Colonic mucosa (tissue), 4 donors: ENCODE measurements around the gene INTS14. TPM values are rescaled to one million over a fixed set of nuclear protein-coding genes. Genes with fewer than 3 reads are reported as not detected.

Source experiments
- DNase-seq: peaks from one replicate; pipeline ENCODE4 v3.0.0-alpha.2; 2020
- H3K27ac ChIP-seq: fragments of 200-600 bp; one replicate; pipeline ENCODE4 v1.8.0; 2021
- H3K27me3 ChIP-seq: fragments of 200-600 bp; one replicate; pipeline ENCODE4 v1.8.0; 2021
- H3K36me3 ChIP-seq: fragments of 200-600 bp; one replicate; pipeline ENCODE4 v1.8.0; 2021
- H3K4me1 ChIP-seq: fragments of 200-600 bp; one replicate; pipeline ENCODE4 v1.8.0; 2021; ENCODE audit warnings: mild to moderate bottlenecking
- H3K4me3 ChIP-seq: fragments of 200-600 bp; one replicate; pipeline ENCODE4 v1.8.0; 2021
- H3K9ac ChIP-seq, 2 donors: one replicate each; pipeline ENCODE4 v1.7.0; 2013; ENCODE audit warnings: control low read depth in 2 of 2, low read depth in 2 of 2, low read length in 2 of 2
- H3K9me3 ChIP-seq: fragments of 200-600 bp; one replicate; pipeline ENCODE4 v1.8.0; 2021
- CTCF ChIP-seq: fragments of 200-600 bp; IDR thresholded peaks from one replicate; pipeline ENCODE4 v1.8.0; 2022; ENCODE audit warnings: antibody characterized with exemption, mild to moderate bottlenecking
- intact Hi-C: fragments of 100-400 bp; cut with DNase I; formaldehyde crosslinking; loops from one replicate; pipeline ENCODE4 v1.14.1; 2022
- total RNA-seq, 2 donors: library from RNA; stranded (reverse); fragmentation: NEBNext Ultra II Directional in 1 of 2; extraction: Animal tissue kit (Norgen Biotek cat#: 25700) in 1 of 2; gene quantifications; one replicate each; pipeline ENCODE4 v1.2.1, GENCODE V29; 2021
- donor health status: healthy.
- donor health status: DM: no; HTN: no; CAD: no.
- donor health status: DM: no; HTN: no; CAD: no.

INTS14 gene
- total RNA-seq, 2 donors from 2014 or later: 37.2 to 41.1 TPM

DNA sequence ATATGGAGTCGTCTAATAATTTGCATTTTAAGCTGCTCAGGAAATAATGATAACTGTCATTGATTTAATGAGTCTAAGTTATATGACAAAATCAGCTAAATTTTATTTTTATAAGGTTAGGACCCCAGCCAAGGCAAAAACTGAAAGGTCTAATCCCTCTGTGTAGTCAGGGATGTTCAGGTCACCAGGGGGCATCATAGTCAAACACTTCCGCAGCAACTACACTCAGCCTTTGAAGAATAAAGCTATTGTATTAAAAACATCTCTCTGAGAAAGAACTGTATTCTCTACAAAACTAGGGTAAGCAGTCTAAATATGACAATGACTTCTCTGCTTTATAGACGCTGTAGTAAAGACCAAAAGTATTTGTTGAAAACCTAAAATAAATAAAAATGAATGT lies 15.0 kb downstream of the INTS14 start:
- Histone ChIP-seq H3K4me1 (no peaks in the 10 kb centered on the region), H3K27me3 (no peaks in the 10 kb centered on the region), H3K9ac (no peak overlapping the region), H3K36me3 (peaks cover 28% of the 10 kb centered on the region), H3K4me3 (no peak overlapping the region), H3K27ac (no peak overlapping the region), H3K9me3 (no peaks in the 10 kb centered on the region)
- intact Hi-C loops: no loop called here
- no peak for DNase-seq
- TF ChIP-seq CTCF: no peak

GRCh38 chr15:65587094-65587493 lies 23.8 kb downstream of the INTS14 start:
- DNase-seq: no peak
- Histone ChIP-seq H3K27me3 (no peaks in the 10 kb centered on the region), H3K9me3 (no peaks in the 10 kb centered on the region), H3K4me1 (no peaks in the 10 kb centered on the region), H3K36me3 (no peaks in the 10 kb centered on the region), H3K4me3 (no peak overlapping the region), H3K27ac (no peak overlapping the region), H3K9ac (no peak overlapping the region)
- TF ChIP-seq CTCF: no peak
- intact Hi-C loops: no loop called here

DNA sequence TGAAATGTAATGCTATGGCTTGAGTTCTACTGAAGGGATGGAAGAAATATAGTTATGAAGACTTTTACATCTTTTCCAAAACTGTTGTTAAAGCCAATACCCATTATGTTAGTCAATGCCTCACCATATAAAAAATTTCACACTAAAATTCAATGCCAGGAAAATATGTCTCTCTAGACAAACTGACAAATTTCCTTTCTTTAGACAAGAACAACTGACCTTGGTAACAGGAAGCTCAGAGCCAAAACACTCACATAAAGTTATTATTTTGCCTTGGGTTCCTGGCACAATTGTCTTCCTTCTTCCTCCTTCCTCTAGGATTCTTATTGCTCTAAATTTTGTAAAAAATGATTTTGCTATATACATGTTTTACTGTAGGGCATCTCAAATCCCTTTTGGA lies 26.7 kb downstream of the INTS14 start:
- no peaks in the 10 kb centered on the region for H3K4me1 ChIP-seq
- H3K27ac ChIP-seq: no peak overlapping the region
- no peak overlapping the region for H3K9ac ChIP-seq
- no peaks in the 10 kb centered on the region for H3K9me3 ChIP-seq
- TF ChIP-seq CTCF: no peak
- H3K27me3 ChIP-seq: no peaks in the 10 kb centered on the region
- no peak overlapping the region for H3K4me3 ChIP-seq
- no peak for DNase-seq
- H3K36me3 ChIP-seq: no peaks in the 10 kb centered on the region
- intact Hi-C loops: no loop called here

DNA sequence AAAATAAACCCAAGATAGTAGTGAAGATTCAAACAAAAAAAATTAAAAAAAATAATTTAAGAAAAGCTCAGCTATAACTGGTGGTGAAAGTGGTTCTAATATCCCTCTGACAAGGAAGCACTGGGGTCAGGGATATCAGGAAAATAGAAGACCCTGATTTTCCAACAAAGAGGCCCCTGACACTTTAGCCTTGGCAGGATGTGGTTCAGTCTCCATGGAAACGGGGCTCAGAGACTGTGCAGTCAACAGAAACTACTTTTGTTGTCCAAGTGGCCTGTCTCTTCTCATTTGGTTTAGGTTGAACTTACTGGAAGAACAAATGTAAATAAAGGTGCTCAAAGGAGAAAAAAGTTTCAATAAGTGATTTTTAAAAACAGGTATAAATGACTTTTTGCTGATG lies 27.2 kb downstream of the INTS14 start:
- H3K36me3 ChIP-seq: no peaks in the 10 kb centered on the region
- no peak for TF ChIP-seq CTCF

GRCh38 chr15:65580287-65580686 lies 30.6 kb downstream of the INTS14 start:
- Histone ChIP-seq H3K4me3 (no peak overlapping the region), H3K4me1 (no peaks in the 10 kb centered on the region), H3K27ac (no peak overlapping the region), H3K9me3 (no peaks in the 10 kb centered on the region), H3K36me3 (peaks cover 14% of the 10 kb centered on the region), H3K27me3 (no peaks in the 10 kb centered on the region), H3K9ac (no peak overlapping the region)
- no peak for DNase-seq
- intact Hi-C loops: no loop called here
- TF ChIP-seq CTCF: no peak

More for the DNA sequence above, 27.2 kb downstream of the INTS14 start:
- Histone ChIP-seq H3K4me3 (no peak overlapping the region), H3K4me1 (no peaks in the 10 kb centered on the region), H3K27me3 (no peaks in the 10 kb centered on the region), H3K9me3 (no peaks in the 10 kb centered on the region), H3K9ac (no peak overlapping the region), H3K27ac (no peak overlapping the region)
- DNase-seq: no peak
- intact Hi-C loops: no loop called here

- no peak overlapping the region for H3K9ac ChIP-seq
- H3K36me3 ChIP-seq: peaks cover 14% of the 10 kb centered on the region
- no peak for TF ChIP-seq CTCF
- DNase-seq: no peak
- H3K27ac ChIP-seq: no peak overlapping the region
- H3K9me3 ChIP-seq: no peaks in the 10 kb centered on the region
- H3K27me3 ChIP-seq: no peaks in the 10 kb centered on the region
- no peaks in the 10 kb centered on the region for H3K4me1 ChIP-seq
- no peak overlapping the region for H3K4me3 ChIP-seq
- intact Hi-C loops: no loop called here
Measured at GRCh38 chr15:65579762-65580161, 31.2 kb downstream of the INTS14 start.
